ENCODE data around the gene TYMS.
"Not testable (repeated sequence)": the region's sequence is repeated elsewhere in the genome, so short reads cannot be mapped to it uniquely, and the experiment has no call there.

The TYMS gene

GRCh38 chr18:678482-679182 is 21.2 kb downstream of the TYMS start:
- no peak for DNase-seq

GRCh38 chr18:679516-679915 is 22.1 kb downstream of the TYMS start:
- DNase-seq: no peak

GRCh38 chr18:680392-680791 is 22.9 kb downstream of the TYMS start:
- no peak for DNase-seq

- DNase-seq: no peak
Observed at GRCh38 chr18:681985-682384, 24.5 kb downstream of the TYMS start.

- DNase-seq: not testable (repeated sequence)
Observed at GRCh38 chr18:682416-682815, 25.0 kb downstream of the TYMS start.

GRCh38 chr18:682833-683232 is 25.4 kb downstream of the TYMS start:
- no peak for DNase-seq

GRCh38 chr18:683531-683930 is 26.1 kb downstream of the TYMS start:
- no peak for DNase-seq

- no peak for DNase-seq
Observed at GRCh38 chr18:685438-685837, 28.0 kb downstream of the TYMS start.

- no peak for DNase-seq
Observed at GRCh38 chr18:686339-687111, 29.1 kb downstream of the TYMS start.

GRCh38 chr18:688323-688722 is 30.9 kb downstream of the TYMS start:
- DNase-seq: no peak

- DNase-seq: no peak
Observed at GRCh38 chr18:692824-693223, 35.4 kb downstream of the TYMS start.

GRCh38 chr18:693466-694187 is 36.2 kb downstream of the TYMS start:
- no peak for DNase-seq

GRCh38 chr18:697012-697411 is 39.6 kb downstream of the TYMS start:
- DNase-seq: no peak

- DNase-seq: no peak
Observed at GRCh38 chr18:697800-698199, 40.3 kb downstream of the TYMS start.

GRCh38 chr18:703213-703967 is 45.9 kb downstream of the TYMS start:
- DNase-seq: no peak

- no peak for DNase-seq
Observed at GRCh38 chr18:706405-706804, 49.0 kb downstream of the TYMS start.

- no peak for DNase-seq
Observed at GRCh38 chr18:708096-708495, 50.6 kb downstream of the TYMS start.

GRCh38 chr18:709771-710170 is 52.3 kb downstream of the TYMS start:
- DNase-seq: no peak

- no peak for DNase-seq
Observed at GRCh38 chr18:710418-711300, 53.2 kb downstream of the TYMS start.

- DNase-seq: no peak
Observed at GRCh38 chr18:711310-711656, 53.8 kb downstream of the TYMS start.

GRCh38 chr18:711657-712400 is 54.4 kb downstream of the TYMS start:
- peak; percentile 69 for DNase-seq

All from left hindlimb (tissue), 1 donor.